CD4-positive, alpha-beta T cell treated with Interleukin-15 for 4 hours (primary cell): ENCODE data around the gene MDH2.
"Not testable (repeated sequence)": the region's sequence is repeated elsewhere in the genome, so short reads cannot be mapped to it uniquely, and the experiment has no call there.

Experiments
- DNase-seq: peaks from one replicate; pipeline ENCODE4 v3.0.0-alpha.2; 2020; ENCODE audit warnings: low spot score

The MDH2 gene

DNA sequence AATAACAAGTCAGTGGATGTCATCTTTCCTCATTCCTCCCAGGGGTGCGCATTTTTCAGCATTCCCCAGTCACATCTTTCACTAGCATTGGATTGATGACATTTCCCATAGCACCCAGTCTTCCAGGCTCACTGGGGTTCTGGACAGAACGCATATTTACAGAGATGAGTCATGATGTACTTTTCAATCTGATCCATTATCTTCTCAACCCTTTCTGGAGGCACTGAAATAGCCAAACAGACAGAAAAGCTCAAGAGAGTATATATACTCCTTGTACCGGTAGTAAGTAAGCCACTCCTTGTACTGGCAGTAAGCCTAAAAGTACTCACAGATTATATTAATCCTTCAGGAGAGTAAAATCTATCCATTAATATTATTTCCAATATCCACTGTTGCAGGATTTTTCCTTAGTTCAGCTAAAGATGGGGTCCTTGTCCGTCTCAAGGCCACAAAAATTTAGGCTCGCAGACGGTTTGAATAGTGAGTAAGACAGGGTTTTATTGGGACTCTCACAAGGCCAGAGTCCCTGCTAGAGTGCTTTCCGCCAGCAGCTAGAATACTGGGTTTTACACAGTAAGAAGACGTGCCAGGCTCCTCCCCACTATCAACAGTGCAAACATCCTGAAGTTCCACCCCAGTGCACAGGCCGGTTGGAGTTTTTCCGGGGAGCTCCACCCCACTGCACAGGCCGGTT is 60.8 kb downstream of the MDH2 start:
- no peak for DNase-seq

DNA sequence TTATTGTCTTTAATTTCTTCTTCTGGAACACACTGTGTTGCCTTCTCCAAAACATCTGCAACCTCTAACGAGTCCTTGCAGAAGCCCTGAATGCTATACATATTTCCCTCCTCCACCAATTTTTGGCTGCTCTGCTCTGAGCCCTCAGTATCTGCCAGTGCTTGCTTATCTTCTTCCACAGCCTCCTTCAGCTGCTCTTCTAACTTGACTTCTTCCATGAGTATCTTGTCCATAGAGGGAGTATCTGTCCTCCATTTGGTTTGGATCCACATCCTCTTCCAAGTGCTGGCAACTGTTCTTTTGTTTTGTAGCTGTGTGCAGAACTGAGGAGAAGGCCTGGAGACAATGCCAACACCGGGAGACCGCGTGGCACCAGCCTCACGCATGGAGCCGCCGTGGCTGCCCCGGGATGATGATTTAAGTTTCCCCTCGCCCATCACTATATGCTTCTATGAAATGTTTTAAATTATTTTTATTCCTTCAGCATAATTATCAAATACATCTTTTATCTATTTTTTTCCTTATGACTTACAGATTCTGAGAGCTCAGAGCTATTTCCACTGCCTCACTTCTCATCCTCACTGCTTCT is 65.2 kb downstream of the MDH2 start:
- DNase-seq: not testable (repeated sequence)

DNA sequence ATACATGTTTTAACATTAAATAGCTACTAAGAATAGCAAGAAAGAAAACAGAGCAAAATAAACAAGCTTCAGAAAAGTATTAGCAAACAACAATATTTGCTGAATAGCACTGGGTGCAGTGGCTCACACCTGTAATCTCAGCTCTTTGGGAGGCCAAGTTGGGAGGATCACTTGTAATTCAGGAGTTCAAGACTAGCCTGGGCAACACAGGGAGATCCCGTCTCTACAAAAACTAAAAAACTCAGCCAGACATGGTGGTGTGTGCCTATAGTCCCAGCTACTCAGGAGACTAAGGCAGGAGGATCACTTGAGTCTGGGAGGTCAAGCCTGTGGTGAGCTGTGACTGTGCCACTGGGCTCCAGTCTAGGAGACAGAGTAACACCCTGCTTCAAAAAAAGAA is 66.8 kb downstream of the MDH2 start:
- not testable (repeated sequence) for DNase-seq
